Glutamatergic neuron (in vitro differentiated cells): ENCODE measurements around the gene AMY2B. TPM values are rescaled to one million over a fixed set of nuclear protein-coding genes. Genes with fewer than 3 reads are reported as not detected.
"Not testable (repeated sequence)": the region's sequence is repeated elsewhere in the genome, so short reads cannot be mapped to it uniquely, and the experiment has no call there.

ENCODE experiments used
- DNase-seq: peaks from one replicate; pipeline ENCODE4 v3.0.0; 2022
- H3K27ac Mint-ChIP-seq: one replicate; pipeline ENCODE4 v1.8.0; 2020; ENCODE audit warnings: mild to moderate bottlenecking, mixed read lengths, inconsistent platforms; ENCODE audit not compliant: unreplicated experiment
- H3K27me3 Mint-ChIP-seq: one replicate; pipeline ENCODE4 v1.8.0; 2020; ENCODE audit warnings: mild to moderate bottlenecking, moderate library complexity, mixed read lengths, inconsistent platforms; ENCODE audit not compliant: unreplicated experiment
- H3K36me3 Mint-ChIP-seq: one replicate; pipeline ENCODE4 v1.8.0; 2020; ENCODE audit warnings: mild to moderate bottlenecking, mixed read lengths, inconsistent platforms; ENCODE audit not compliant: unreplicated experiment
- H3K4me1 Mint-ChIP-seq: one replicate; pipeline ENCODE4 v1.8.0; 2020; ENCODE audit warnings: mild to moderate bottlenecking, low read depth, mixed read lengths, inconsistent platforms; ENCODE audit not compliant: unreplicated experiment
- H3K4me3 Mint-ChIP-seq: one replicate; pipeline ENCODE4 v1.8.0; 2020; ENCODE audit warnings: mild to moderate bottlenecking, mixed read lengths, inconsistent platforms; ENCODE audit not compliant: unreplicated experiment
- H3K9me3 Mint-ChIP-seq: one replicate; pipeline ENCODE4 v1.8.0; 2020; ENCODE audit warnings: mild to moderate bottlenecking, moderate library complexity, mixed read lengths, inconsistent platforms; ENCODE audit not compliant: unreplicated experiment
- CTCF ChIP-seq: fragments of 200-600 bp; sonication (generic); IDR thresholded peaks from one replicate; pipeline ENCODE4 v1.5.0; 2021; ENCODE audit not compliant: partially characterized antibody, unreplicated experiment
- total RNA-seq: library from RNA; stranded (reverse); fragmentation: NEBNext Ultra II Directional; extraction: Animal tissue kit (Norgen Biotek cat#: 25700); gene quantifications from one replicate; pipeline ENCODE4 v1.2.1, GENCODE V29; 2021; ENCODE audit not compliant: unreplicated experiment

Gene AMY2B
- total RNA-seq, 1 donor from 2014 or later: 9.9 TPM

GRCh38 chr1:103576065-103576464 lies 4.7 kb downstream of the AMY2B start:
- H3K27me3 Mint-ChIP-seq: no peaks in the 10 kb centered on the region
- no peak for TF ChIP-seq CTCF
- DNase-seq: no peak
- H3K27ac Mint-ChIP-seq: no peak overlapping the region
- H3K36me3 Mint-ChIP-seq: no peaks in the 10 kb centered on the region
- no peaks in the 10 kb centered on the region for H3K4me1 Mint-ChIP-seq
- no peak overlapping the region for H3K4me3 Mint-ChIP-seq
- H3K9me3 Mint-ChIP-seq: no peaks in the 10 kb centered on the region

GRCh38 chr1:103576784-103577183 lies 5.4 kb downstream of the AMY2B start:
- not testable (repeated sequence) for H3K36me3 Mint-ChIP-seq, H3K9me3 Mint-ChIP-seq, H3K4me3 Mint-ChIP-seq, DNase-seq, H3K27me3 Mint-ChIP-seq, H3K4me1 Mint-ChIP-seq, H3K27ac Mint-ChIP-seq

GRCh38 chr1:103582464-103582863 lies 11.1 kb downstream of the AMY2B start:
- no peaks in the 10 kb centered on the region for H3K4me1 Mint-ChIP-seq
- H3K27ac Mint-ChIP-seq: no peak overlapping the region
- H3K36me3 Mint-ChIP-seq: no peaks in the 10 kb centered on the region
- TF ChIP-seq CTCF: no peak
- no peak for DNase-seq
- H3K27me3 Mint-ChIP-seq: no peaks in the 10 kb centered on the region
- no peak overlapping the region for H3K4me3 Mint-ChIP-seq
- no peaks in the 10 kb centered on the region for H3K9me3 Mint-ChIP-seq

- Mint-ChIP-seq H3K27ac (no peak overlapping the region), H3K9me3 (peaks cover under 1% of the 10 kb centered on the region), H3K4me3 (no peak overlapping the region), H3K36me3 (peaks cover 4% of the 10 kb centered on the region), H3K27me3 (no peaks in the 10 kb centered on the region), H3K4me1 (no peaks in the 10 kb centered on the region)
- DNase-seq: no peak
- TF ChIP-seq CTCF: no peak
These were observed 12.5 kb downstream of the AMY2B start for GRCh38 chr1:103583887-103584286.

- peaks cover 10% of the 10 kb centered on the region for H3K36me3 Mint-ChIP-seq
- H3K4me3 Mint-ChIP-seq: no peak overlapping the region
- no peak for DNase-seq
- no peak overlapping the region for H3K27ac Mint-ChIP-seq
- H3K27me3 Mint-ChIP-seq: no peaks in the 10 kb centered on the region
- no peaks in the 10 kb centered on the region for H3K4me1 Mint-ChIP-seq
- TF ChIP-seq CTCF: no peak
- peaks cover 3% of the 10 kb centered on the region for H3K9me3 Mint-ChIP-seq
These were observed 13.1 kb downstream of the AMY2B start for GRCh38 chr1:103584537-103584936.

- H3K4me3 Mint-ChIP-seq, H3K27me3 Mint-ChIP-seq, H3K36me3 Mint-ChIP-seq, DNase-seq, H3K9me3 Mint-ChIP-seq, H3K4me1 Mint-ChIP-seq, H3K27ac Mint-ChIP-seq: not testable (repeated sequence)
These were observed 31.4 kb downstream of the AMY2B start for GRCh38 chr1:103602740-103603139.
